C4-2B (cell line): Measurements from ENCODE around the gene LNP1.
A peak's percentile ranks its signal among the peaks of the same experiment; 100 is the strongest.
"Not testable (repeated sequence)": the region's sequence is repeated elsewhere in the genome, so short reads cannot be mapped to it uniquely, and the experiment has no call there.

Source experiments
- H3K27ac ChIP-seq: fragments of 450-650 bp; 2 replicates; pipeline ENCODE4 v1.5.1; 2017
- ZFX ChIP-seq: fragments of 450-650 bp; IDR thresholded peaks from 2 replicates; pipeline ENCODE4 v1.6.1; 2017
- TF ChIP-seq, protein P1 (sequence below): fragments of 450-650 bp; conservative IDR thresholded peaks from 2 replicates; pipeline ENCODE4 v1.5.1; 2017; ENCODE audit warnings: mild to moderate bottlenecking

Gene LNP1, protein sequence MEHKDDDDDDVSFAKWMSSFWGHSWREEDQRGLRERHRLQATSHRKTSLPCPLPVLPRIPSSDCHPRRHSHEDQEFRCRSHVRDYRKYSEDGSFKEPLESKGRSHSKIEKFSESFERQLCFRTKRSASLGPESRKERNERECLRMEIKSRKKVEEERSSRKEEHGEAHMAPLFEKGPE

GRCh38 chr3:100400780-100401673 is at the start of gene LNP1, which contains the start of gene TOMM70:
LNP1 (plus strand) TSS chr3:100401539; CDS start chr3:100429730, 28,191 bp downstream.
TOMM70 (minus strand) TSS chr3:100401089; CDS start chr3:100400949, 140 bp downstream.
- peak within 1 kb of the TSS; percentile 94 for H3K27ac ChIP-seq
- TF ChIP-seq, protein P1, sequence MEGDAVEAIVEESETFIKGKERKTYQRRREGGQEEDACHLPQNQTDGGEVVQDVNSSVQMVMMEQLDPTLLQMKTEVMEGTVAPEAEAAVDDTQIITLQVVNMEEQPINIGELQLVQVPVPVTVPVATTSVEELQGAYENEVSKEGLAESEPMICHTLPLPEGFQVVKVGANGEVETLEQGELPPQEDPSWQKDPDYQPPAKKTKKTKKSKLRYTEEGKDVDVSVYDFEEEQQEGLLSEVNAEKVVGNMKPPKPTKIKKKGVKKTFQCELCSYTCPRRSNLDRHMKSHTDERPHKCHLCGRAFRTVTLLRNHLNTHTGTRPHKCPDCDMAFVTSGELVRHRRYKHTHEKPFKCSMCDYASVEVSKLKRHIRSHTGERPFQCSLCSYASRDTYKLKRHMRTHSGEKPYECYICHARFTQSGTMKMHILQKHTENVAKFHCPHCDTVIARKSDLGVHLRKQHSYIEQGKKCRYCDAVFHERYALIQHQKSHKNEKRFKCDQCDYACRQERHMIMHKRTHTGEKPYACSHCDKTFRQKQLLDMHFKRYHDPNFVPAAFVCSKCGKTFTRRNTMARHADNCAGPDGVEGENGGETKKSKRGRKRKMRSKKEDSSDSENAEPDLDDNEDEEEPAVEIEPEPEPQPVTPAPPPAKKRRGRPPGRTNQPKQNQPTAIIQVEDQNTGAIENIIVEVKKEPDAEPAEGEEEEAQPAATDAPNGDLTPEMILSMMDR = no peak
- TF ChIP-seq ZFX = peak; percentile 64; the same call in 1 of the 2 replicates

DNA sequence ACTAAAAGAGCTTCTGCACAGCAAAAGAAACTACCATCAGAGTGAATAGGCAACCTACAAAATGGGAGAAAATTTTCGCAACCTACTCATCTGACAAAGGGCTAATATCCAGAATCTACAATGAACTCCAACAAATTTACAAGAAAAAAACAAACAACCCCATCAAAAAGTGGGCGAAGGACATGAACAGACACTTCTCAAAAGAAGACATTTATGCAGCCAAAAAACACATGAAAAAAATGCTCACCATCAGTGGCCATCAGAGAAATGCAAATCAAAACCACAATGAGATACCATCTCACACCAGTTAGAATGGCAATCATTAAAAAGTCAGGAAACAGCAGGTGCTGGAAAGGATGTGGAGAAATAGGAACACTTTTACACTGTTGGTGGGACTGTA is 49.6 kb upstream of the LNP1 start:
- H3K27ac ChIP-seq = not testable (repeated sequence)

DNA sequence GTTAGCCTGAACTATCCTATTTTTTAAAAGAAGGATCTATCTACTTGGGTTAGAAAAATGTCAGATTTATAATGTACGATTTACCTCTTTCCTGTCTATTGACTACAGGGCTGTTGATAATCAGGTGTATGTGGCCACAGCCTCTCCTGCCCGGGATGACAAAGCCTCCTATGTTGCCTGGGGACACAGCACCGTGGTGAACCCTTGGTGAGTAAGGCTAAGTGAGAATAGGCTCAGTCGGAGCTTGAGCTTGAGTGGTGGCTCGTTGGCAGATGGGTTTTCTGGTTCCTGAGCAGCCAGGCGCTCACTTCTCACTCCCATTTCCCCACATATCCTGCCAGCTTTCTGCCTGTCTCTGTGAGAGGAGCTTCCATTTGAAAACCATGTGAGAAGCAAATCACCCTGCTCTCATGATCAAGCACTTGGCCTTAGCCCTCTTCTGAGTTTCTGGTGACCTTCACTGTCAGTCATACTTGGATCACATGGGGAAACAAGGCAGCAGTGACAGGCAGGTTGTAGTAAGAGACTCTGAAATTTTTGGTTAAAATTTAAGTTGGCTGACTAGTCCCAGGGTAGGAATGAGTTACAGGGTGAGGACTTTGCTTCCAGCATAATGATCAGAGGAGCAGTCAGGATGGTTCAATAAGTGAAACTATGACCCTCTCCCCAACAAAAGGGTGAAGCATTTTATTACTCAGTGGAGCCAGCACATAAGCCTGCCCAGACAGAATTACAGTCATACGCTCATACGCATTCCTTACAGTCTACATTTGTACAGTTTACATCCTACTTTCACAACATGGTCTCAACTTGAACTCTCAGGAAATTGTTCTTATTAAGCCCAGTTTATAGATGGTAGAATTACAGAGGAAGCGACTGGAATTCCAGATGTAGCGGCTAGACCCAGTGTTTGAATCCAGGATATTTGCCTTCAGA is 48.8 kb upstream of the LNP1 start:
- no peak overlapping the region for H3K27ac ChIP-seq
- TF ChIP-seq, protein P1 = no peak
- TF ChIP-seq ZFX = no peak

GRCh38 chr3:100354850-100355249 is 46.5 kb upstream of the LNP1 start:
- H3K27ac ChIP-seq = no peak overlapping the region
- TF ChIP-seq, protein P1 = no peak
- TF ChIP-seq ZFX = no peak

- no peak overlapping the region for H3K27ac ChIP-seq
- TF ChIP-seq, protein P1 = no peak
- no peak for TF ChIP-seq ZFX
Observed at GRCh38 chr3:100358413-100358812, 42.9 kb upstream of the LNP1 start.

DNA sequence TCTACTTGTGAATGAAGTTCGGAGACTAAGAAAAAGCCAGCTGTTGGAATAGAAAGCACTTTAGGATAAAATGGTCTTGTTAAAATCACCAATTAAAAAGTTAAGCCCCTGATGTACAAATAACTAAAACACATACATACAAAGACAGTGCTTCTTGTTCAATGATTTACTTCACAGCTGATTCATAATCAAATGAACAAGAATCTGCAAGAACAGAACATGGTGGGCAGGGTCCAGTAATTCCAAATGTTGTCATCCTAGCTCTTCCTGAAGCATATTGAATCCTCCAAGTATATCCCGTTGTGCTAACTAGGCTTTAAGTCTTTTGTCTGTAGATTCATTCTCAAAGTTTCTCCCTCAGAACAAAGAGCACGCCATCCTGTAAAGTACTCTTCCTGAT is 42.3 kb upstream of the LNP1 start:
- TF ChIP-seq, protein P1 = no peak
- TF ChIP-seq ZFX = no peak
- no peak overlapping the region for H3K27ac ChIP-seq

- no peak overlapping the region for H3K27ac ChIP-seq
- TF ChIP-seq, protein P1 = no peak
- TF ChIP-seq ZFX = no peak
Observed at GRCh38 chr3:100360757-100361496, 40.4 kb upstream of the LNP1 start.
